ENCODE data around the gene ZNF157.
"Not testable (repeated sequence)": the region's sequence is repeated elsewhere in the genome, so short reads cannot be mapped to it uniquely, and the experiment has no call there.

ZNF157 gene

GRCh38 chrX:47370278-47370677 lies at the start of gene ZNF157:
TSS of gene ZNF157 (plus strand) at chrX:47370578. CDS start at chrX:47370669, 91 bp downstream.
- no peak for DNase-seq

GRCh38 chrX:47321386-47321785 lies 49.0 kb upstream of the ZNF157 start:
- no peak for DNase-seq

- DNase-seq = no peak
Observed at GRCh38 chrX:47321823-47322371, 48.5 kb upstream of the ZNF157 start.

GRCh38 chrX:47327902-47328301 lies 42.5 kb upstream of the ZNF157 start:
- no peak for DNase-seq

- DNase-seq = not testable (repeated sequence)
Observed at GRCh38 chrX:47332729-47333128, 37.6 kb upstream of the ZNF157 start.

- no peak for DNase-seq
Observed at GRCh38 chrX:47351706-47352105, 18.7 kb upstream of the ZNF157 start.

- DNase-seq = no peak
Observed at GRCh38 chrX:47358387-47359065, 11.9 kb upstream of the ZNF157 start.

GRCh38 chrX:47360423-47361179 lies 9.8 kb upstream of the ZNF157 start:
- no peak for DNase-seq

- DNase-seq = peak; percentile 30
Observed at GRCh38 chrX:47361538-47362511, 8.6 kb upstream of the ZNF157 start.

GRCh38 chrX:47366041-47366722 lies 4.2 kb upstream of the ZNF157 start:
- no peak for DNase-seq

- no peak for DNase-seq
Observed at GRCh38 chrX:47373198-47373597, 2.8 kb downstream of the ZNF157 start.

- no peak for DNase-seq
Observed at GRCh38 chrX:47380268-47380667, 9.9 kb downstream of the ZNF157 start.

GRCh38 chrX:47380837-47381236 lies 10.5 kb downstream of the ZNF157 start:
- DNase-seq = not testable (repeated sequence)

- DNase-seq = peak; percentile 75
Observed at GRCh38 chrX:47384502-47384901, 14.1 kb downstream of the ZNF157 start.

- DNase-seq = no peak
Observed at GRCh38 chrX:47390780-47391179, 20.4 kb downstream of the ZNF157 start.

- no peak for DNase-seq
Observed at GRCh38 chrX:47413179-47413594, 42.8 kb downstream of the ZNF157 start.

GRCh38 chrX:47420265-47420664 lies 49.9 kb downstream of the ZNF157 start:
- DNase-seq = no peak

- no peak for DNase-seq
Observed at GRCh38 chrX:47420962-47421361, 50.6 kb downstream of the ZNF157 start.

GRCh38 chrX:47422444-47422843 lies 52.1 kb downstream of the ZNF157 start:
- DNase-seq = no peak

- no peak for DNase-seq
Observed at GRCh38 chrX:47430925-47431324, 60.5 kb downstream of the ZNF157 start.

- DNase-seq = no peak
Observed at GRCh38 chrX:47446431-47446830, 76.1 kb downstream of the ZNF157 start.

GRCh38 chrX:47446971-47447370 lies 76.6 kb downstream of the ZNF157 start:
- no peak for DNase-seq

Data from NCI-H1048 (cell line).